EH (cell line): Measurements from ENCODE around the gene GTPBP2.
A peak's percentile ranks its signal among the peaks of the same experiment; 100 is the strongest.
"Not testable (repeated sequence)": the region's sequence is repeated elsewhere in the genome, so short reads cannot be mapped to it uniquely, and the experiment has no call there.

Experiments
- DNase-seq: peaks from one replicate; pipeline ENCODE4 v3.0.0-alpha.2; 2015; ENCODE audit warnings: low read depth

Gene GTPBP2

GRCh38 chr6:43657221-43657802, 28.2 kb upstream of the GTPBP2 start:
- no peak for DNase-seq

GRCh38 chr6:43652822-43653221, 23.8 kb upstream of the GTPBP2 start:
- not testable (repeated sequence) for DNase-seq

DNA sequence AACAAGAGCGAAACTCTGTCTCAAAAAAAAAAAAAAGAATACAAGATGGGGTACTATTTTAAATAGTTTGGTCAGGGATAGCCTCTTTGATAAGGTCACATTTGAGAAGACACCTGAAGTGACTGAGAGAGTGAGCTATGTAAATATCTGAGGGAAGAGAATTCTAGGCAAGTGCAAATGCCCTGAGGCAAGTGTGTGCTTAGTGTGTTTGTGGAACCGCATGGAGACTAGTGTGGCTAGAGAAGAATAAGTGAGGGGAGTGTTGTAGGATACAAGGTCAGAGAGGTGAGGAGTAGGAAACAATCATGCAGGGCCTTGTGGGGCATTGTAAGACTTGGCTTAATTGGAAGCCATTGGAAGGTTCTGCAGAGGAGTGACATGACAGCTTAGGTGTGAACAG, 19.2 kb upstream of the GTPBP2 start:
- no peak for DNase-seq

DNA sequence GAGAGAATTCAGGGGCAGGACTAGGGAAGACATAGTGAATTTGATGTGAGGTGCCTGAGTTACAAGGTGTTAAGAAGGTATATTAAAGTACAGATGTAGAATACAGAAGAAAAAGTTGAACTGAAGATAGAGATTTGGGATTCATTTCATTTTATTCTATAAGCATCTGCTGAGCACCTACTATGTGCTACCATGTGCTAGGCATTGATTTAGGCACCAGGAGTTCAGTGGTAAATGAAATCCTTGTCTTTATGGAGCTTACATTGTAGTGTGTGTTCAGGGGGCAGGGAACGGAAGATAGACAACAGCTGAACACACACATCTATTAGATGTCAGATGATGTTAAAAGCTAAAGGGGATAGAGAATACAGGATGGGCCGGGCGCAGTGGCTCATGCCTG, 18.5 kb upstream of the GTPBP2 start:
- no peak for DNase-seq

GRCh38 chr6:43645613-43645964, 16.5 kb upstream of the GTPBP2 start:
- DNase-seq = no peak

- DNase-seq = peak; percentile 69
Observed at GRCh38 chr6:43644940-43645612, 16.0 kb upstream of the GTPBP2 start, which contains the start of gene RSPH9. Gene RSPH9, plus strand, starts transcription at chr6:43645036. Its CDS starts 63 bp downstream, at chr6:43645099.

GRCh38 chr6:43639984-43640800, 11.1 kb upstream of the GTPBP2 start:
- DNase-seq = no peak

- DNase-seq = peak; percentile 32
Observed at GRCh38 chr6:43636308-43636659, 7.2 kb upstream of the GTPBP2 start.

DNA sequence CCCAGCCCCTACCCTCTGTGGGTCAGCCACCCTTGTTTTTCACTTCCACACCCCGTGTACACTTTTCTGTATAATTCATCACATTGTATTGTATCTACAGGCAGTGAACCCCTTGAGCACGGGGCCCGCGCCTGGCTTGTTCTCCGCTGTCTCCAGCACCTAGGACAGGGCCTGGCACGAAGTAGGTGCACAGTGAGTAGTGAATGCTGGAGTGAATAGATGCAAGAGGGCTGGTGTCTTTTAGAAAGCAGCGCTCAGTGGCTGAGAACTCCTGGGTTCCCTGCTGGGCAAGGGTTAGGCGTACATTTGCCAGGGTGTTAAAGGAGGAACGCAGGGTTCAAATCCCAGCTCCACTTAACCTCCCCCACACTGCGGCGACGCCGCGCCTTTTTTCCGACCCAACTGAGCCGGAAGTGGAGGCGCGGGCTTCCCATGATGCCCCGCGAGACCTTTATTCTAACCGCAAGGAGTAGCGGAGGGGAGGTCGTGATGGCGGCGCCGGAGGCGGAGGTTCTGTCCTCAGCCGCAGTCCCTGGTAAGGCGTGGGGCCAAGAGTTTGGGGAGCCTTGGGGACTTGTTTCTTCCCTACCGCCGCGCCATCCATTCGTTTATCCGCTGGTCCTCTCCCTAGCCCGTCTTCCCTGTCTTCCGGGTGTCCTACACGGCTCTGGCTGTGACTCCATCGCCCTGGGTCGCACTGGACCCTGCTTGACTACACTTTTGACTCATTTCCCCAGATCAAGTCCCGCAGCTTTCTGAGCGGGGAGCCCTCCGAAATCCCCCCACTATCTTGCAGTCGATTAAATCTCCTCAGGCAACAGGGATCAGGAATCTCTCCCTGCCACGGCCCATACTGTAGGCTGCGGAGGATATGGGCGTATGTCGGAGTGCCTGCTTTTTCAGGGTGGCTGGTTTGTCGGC, 6.6 kb upstream of the GTPBP2 start, which contains the start of gene MAD2L1BP:
Gene MAD2L1BP (plus strand): TSS at position 454 of the 921 bp plus-strand sequence. CDS start 36 bp downstream, at position 490.
- DNase-seq = peak; percentile 73

DNA sequence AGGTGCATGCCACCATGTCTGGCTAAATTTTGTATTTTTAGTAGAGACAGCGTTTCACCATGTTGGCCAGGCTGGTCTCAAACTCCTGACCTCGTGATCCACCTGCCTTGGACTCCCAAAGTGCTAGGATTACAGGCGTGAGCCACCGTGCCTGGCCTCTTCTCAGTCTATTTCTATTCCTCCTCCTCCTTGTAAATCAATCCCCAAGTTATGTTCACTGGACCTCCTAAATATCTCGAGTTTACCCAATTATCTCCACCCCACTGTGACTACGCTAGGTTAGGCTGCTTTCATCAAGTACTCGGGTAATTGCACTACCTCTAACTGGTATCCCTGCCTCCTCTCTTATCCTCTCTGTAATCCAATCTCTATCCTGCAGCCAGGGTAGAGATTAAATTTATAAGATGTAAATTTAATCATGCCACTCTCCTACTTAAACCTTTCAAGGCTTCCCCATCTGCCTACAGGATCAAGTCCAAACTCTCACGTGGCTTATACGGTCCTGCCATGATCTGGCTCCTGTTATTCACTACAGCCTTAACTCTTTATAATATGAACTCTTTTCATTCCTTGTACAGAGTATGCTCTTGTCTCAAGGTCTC, 5.7 kb upstream of the GTPBP2 start:
- DNase-seq = no peak

DNA sequence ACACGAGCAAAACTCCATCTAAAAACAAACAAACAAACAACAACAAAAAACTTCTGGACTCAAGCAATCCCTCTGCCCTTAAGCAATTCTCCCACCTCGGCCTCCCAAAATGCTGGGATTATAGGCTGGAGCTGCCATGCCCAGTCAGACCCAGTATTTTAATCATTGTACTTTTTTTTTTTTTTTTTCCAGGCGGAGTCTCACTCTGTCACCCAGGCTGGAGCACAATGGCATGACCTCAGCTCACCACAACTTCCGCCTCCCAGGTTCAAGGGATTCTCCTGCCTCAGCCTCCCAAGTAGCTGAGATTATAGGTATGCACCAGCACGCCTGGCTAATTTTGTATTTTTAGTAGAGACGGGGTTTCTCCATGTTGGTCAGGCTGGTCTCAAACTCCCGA, 3.9 kb upstream of the GTPBP2 start:
- not testable (repeated sequence) for DNase-seq

DNA sequence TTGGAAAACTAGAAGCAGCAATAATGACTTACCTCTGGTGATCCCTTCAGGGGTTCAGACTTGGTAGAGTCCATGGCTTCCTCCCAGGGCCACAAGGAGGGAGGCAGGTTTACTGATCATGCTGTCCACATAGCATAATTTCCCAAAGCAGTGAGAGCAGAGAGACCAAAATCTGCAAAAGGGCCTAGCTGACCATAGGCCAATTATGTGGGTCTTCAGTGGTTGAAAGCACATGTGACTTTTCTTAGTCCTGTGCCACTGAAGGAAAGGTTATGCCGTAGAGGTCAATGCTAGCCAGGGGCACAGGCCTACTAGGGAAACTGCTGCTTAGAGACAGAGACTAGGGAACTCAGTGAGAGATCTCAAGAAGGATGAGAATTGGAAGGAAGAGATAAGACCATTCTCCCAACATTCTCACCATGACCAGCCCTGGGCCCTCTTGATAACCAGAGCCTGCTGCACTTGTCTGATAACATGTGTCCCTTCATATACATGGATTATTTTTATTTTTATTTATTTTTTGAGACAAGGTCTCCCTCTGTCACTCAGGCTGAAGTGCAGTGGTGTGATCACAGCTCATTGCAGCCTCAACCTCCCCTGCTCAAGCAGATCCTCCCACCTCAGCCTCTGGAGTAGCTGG, 2.0 kb upstream of the GTPBP2 start:
- DNase-seq = no peak

DNA sequence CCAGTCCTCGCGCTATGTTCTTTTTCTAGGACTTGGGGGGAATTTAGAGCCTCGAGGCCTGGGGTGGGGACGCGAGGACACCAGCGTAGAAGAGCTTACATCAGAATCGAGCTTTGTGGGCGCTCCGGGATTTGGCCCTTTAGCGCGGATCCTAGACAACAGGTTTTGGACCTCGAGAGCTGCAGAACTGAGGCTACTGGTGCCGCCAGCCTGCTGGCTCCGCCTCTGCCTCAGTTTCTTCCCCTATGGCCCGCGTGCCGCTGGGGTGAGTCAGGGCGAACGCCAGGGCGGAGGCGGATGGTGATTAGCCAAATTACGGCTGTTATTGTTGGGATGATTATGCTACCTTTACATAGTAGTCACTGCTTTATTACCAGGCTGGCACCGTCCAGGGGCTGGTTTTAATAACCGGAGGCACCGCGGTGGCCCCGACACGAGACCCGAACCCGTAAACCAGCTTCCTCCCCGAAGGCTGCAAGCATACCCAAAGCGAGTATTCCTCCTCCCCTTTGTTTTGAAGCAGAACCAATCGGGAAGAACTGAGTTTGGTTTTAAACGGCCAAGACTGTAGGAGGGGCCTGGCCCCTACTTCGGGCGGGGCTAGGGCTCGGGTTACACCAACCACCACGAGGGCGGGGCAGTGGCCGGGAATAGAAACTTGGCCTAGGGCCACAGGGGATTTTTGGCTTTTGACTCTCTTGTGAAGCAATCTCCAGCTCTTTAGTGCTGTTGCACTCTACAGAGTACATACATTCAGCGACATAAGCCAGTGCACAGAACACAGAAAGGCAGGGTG, 639 bp upstream of the GTPBP2 start:
- peak; percentile 98 for DNase-seq

- DNase-seq = peak; percentile 70
Observed at GRCh38 chr6:43628393-43629103, 516 bp downstream of the GTPBP2 start.

DNA sequence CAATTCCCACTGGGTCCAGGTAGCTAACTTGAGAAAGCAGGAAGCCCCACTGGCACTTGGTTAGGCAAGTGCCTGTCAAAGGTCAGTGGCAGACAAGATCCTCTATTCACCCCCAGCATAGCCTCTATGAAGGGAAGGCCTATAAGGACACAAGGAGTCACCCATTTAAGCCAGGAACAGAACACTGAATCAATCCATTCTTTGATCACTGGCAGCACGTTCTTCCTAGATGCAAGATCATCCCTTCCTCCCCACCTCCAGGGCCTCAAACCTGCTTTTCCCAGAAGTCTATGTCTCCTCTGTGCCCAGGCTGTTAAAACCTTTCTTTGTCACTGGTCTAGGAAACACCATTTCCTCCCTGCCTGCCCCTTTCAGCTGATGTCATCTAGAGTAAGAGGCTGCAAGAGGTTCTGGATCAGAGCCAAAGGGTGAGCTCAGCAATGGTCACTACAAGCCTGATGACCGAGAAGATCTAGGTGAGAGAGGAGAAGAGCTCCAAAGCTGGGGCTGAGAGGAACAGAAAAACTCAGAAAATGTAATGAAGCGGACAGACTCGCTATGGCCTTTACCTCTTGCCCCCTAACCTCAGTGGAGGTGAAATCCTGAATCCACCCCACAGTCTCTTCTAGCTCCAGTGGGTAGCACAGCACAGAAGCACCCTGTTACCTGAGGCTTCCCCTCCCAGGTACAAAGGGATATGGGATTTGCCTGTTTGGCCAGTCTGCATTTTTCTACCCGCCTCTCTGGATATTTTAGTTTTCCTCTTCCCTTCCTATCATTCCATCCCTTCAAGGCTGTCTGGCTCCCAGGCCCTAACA, 1.8 kb downstream of the GTPBP2 start:
- DNase-seq = peak; percentile 98

DNA sequence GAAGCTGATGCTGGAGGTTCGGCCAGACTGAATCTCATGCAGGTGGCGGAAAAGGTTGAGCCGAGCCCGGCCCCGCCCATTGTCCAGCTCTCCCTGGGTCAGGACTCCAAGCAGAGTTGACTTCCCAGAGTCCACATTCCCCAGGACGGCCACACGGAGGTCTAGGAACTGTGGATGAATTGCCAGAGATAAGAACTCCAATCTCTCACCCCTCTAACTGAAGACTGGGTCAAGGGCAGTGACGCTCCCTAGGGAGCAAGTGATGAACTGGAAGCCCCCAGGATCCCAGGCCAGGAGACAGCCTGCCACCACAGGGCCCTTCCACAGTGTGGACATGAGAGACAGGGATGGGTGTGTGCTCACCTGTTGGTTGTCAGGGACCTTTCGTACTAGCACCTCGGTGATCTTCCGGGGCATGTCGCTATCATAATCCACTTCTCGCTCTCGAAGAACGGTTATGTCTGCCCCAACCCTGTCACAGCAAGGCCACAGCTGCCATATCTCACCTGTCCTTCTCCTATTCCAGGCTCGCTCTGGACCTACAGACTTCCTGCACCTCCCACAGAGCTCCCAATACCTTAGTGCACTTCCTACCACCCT, 3.6 kb downstream of the GTPBP2 start:
- DNase-seq = no peak

GRCh38 chr6:43624786-43625288, 4.2 kb downstream of the GTPBP2 start:
- no peak for DNase-seq
